Esophagus muscularis mucosa (tissue), 4 donors: ENCODE data around the gene PI4K2B. TPM values are rescaled to one million over a fixed set of nuclear protein-coding genes. Genes with fewer than 3 reads are reported as not detected.

ENCODE experiments used
- DNase-seq: peaks from one replicate; pipeline ENCODE4 v3.0.0-alpha.2; 2017; ENCODE audit errors: extremely low spot score
- H3K27ac ChIP-seq, 4 donors: fragments of 200-600 bp; sonication (generic); replicated peaks in 1 of 4; 1 replicate in 3 of 4; 2 replicates in 1 of 4; pipeline ENCODE4 v1.5.1; 2016 to 2019; ENCODE audit warnings: mild to moderate bottlenecking in 1 of 4
- H3K27me3 ChIP-seq, 4 donors: fragments of 200-600 bp; sonication (generic); one replicate each; pipeline versions ENCODE4 v1.5.1 to v1.6.0; 2016 to 2019
- H3K36me3 ChIP-seq, 4 donors: fragments of 200-600 bp; sonication (generic); one replicate each; pipeline ENCODE4 v1.5.1; 2016 to 2019
- H3K4me1 ChIP-seq, 4 donors: fragments of 200-600 bp; sonication (generic); one replicate each; pipeline ENCODE4 v1.5.1; 2016 to 2019
- H3K4me3 ChIP-seq, 4 donors: fragments of 200-600 bp; sonication (generic); 1 replicate in 2 of 4; 2 replicates in 2 of 4; pipeline ENCODE4 v1.5.1; 2016 to 2019; ENCODE audit warnings: mild to moderate bottlenecking in 4 of 4, moderate library complexity in 1 of 4
- H3K9me3 ChIP-seq, 4 donors: fragments of 200-600 bp; sonication (generic); 1 replicate in 3 of 4; 2 replicates in 1 of 4; pipeline ENCODE4 v1.5.1; 2016 to 2019
- EP300 ChIP-seq: sonication (generic); formaldehyde crosslinking; IDR thresholded peaks from one replicate; pipeline ENCODE4 v1.6.1; 2017; ENCODE audit warnings: antibody characterized with exemption
- POLR2A ChIP-seq: fragments of 450-650 bp; IDR thresholded peaks from one replicate; pipeline ENCODE4 v1.6.1; 2017; ENCODE audit warnings: antibody characterized with exemption, moderate library complexity, mild to moderate bottlenecking, low read depth
- POLR2AphosphoS5 ChIP-seq, 2 donors: sonication (generic); formaldehyde crosslinking; IDR thresholded peaks; one replicate each; pipeline ENCODE4 v1.6.1; 2017; ENCODE audit warnings: antibody characterized with exemption in 2 of 2
- WGBS: methylation state at CpG from one replicate; pipeline ENCODE4 v1.1.5; 2018; 5-methylcytosine and 5-hydroxymethylcytosine counted together
- intact Hi-C: fragments of 100-400 bp; cut with DNase I; formaldehyde crosslinking; loops from one replicate; pipeline ENCODE4 v1.15.1; 2023
- total RNA-seq, 4 donors: library from RNA; depleted of rRNA; stranded (reverse); fragments of >200 nt; gene quantifications; one replicate each; pipeline versions ENCODE4 v1.1.0 to v1.2.1, GENCODE V29; 2016
- TF ChIP-seq, protein P1 (sequence below), 3 experiments: fragments of 200-600 bp in 2 of 3; fragments of 450-650 bp in 1 of 3; sonication (generic) in 2 of 3; IDR thresholded peaks; one replicate each; pipeline ENCODE4 v1.5.1; 2017 to 2019; ENCODE audit warnings: antibody characterized with exemption in 3 of 3, mild to moderate bottlenecking in 2 of 3, moderate library complexity in 1 of 3

The PI4K2B gene
- total RNA-seq, 4 donors from 2014 or later: 9.0 to 16.2 (median 12.9) TPM

DNA sequence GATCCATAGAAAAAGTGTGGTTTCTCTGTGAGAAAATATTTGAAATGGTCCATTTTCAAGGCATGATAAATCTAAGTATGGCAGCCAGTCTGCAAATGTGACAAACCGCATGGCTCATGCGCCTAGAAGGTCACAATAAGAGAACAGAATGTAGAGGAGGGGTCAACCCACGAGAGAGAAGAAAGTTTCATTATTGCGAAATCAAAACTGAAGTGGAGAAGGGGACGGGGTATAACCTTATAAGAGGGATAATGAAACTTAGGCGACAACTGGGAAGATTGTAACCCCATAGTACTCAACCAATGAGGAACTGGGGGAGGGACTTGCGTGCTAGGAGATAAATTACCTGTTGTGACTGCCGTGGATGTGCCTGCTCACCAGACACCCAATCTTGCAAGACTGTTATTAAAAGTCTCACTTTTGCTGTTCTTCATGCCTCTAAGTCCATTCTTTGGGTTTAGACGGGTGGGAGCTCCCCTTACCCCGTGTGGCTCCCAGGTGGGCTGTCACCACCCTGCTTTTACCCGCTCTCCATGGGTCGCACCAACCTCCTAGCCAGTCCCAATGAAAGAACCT is 57.4 kb downstream of the PI4K2B start:
- Histone ChIP-seq H3K4me3 (no peak overlapping the region), H3K27me3 (no peaks in the 10 kb centered on the region), H3K4me1 (no peaks in the 10 kb centered on the region), H3K27ac (no peak overlapping the region), H3K36me3 (no peaks in the 10 kb centered on the region), H3K9me3 (peaks cover 0 to 7% (median 2%) of the 10 kb centered on the region in 4 donors)
- intact Hi-C loops: no loop called here
- TF ChIP-seq POLR2A: no peak
- TF ChIP-seq POLR2AphosphoS5 (IDR thresholded peaks at IDR 0.05): no peak
- no peak for TF ChIP-seq EP300
- TF ChIP-seq, protein P1, sequence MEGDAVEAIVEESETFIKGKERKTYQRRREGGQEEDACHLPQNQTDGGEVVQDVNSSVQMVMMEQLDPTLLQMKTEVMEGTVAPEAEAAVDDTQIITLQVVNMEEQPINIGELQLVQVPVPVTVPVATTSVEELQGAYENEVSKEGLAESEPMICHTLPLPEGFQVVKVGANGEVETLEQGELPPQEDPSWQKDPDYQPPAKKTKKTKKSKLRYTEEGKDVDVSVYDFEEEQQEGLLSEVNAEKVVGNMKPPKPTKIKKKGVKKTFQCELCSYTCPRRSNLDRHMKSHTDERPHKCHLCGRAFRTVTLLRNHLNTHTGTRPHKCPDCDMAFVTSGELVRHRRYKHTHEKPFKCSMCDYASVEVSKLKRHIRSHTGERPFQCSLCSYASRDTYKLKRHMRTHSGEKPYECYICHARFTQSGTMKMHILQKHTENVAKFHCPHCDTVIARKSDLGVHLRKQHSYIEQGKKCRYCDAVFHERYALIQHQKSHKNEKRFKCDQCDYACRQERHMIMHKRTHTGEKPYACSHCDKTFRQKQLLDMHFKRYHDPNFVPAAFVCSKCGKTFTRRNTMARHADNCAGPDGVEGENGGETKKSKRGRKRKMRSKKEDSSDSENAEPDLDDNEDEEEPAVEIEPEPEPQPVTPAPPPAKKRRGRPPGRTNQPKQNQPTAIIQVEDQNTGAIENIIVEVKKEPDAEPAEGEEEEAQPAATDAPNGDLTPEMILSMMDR (IDR thresholded peaks at IDR 0.05): no peak
- DNase-seq: no peak
- WGBS: 80% methylated on average over 12 of the region's 12 CpGs

DNA sequence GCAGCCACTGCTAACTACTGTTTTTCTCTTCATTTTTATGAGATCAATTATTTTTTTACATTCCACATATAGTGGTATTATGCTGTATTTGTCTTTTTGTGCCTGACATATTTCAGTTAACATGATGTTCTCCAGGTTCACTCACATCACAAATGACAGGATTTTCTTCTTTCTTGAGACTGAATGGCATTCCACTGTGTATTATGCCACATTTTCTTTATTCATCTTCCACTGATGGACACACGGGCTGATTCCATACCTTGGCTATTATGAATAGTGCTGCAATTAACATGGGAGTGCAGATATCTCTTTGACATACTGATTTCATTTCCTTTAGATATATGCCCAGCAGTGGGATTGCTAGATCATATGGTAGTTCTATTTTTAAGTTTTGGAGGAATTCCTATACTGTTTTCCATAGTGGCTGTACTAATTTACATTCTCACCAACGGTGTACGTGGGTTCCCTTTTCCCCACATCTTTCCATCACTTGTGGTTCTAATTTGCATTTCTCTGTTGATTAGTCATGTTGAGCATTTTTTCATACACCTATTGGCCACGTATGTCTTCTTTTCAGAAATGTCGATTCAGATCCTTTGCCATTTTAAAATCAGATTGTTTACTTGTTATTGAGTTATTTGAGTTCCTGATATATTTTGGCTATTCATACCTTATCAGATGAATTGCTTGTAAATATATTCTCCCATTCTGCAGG is 63.9 kb downstream of the PI4K2B start:
- Histone ChIP-seq H3K27ac (no peak overlapping the region), H3K36me3 (no peaks in the 10 kb centered on the region), H3K27me3 (peaks cover 0 to 10% (median 2%) of the 10 kb centered on the region in 4 donors), H3K4me1 (no peaks in the 10 kb centered on the region), H3K9me3 (no peaks in the 10 kb centered on the region), H3K4me3 (no peak overlapping the region)
- WGBS: 83% methylated on average over 5 of the region's 5 CpGs
- intact Hi-C loops: no loop called here
- DNase-seq: no peak
- no peak for TF ChIP-seq POLR2A
- TF ChIP-seq EP300: no peak
- TF ChIP-seq, protein P1 (IDR thresholded peaks at IDR 0.05): no peak
- no peak for TF ChIP-seq POLR2AphosphoS5 (IDR thresholded peaks at IDR 0.05)

DNA sequence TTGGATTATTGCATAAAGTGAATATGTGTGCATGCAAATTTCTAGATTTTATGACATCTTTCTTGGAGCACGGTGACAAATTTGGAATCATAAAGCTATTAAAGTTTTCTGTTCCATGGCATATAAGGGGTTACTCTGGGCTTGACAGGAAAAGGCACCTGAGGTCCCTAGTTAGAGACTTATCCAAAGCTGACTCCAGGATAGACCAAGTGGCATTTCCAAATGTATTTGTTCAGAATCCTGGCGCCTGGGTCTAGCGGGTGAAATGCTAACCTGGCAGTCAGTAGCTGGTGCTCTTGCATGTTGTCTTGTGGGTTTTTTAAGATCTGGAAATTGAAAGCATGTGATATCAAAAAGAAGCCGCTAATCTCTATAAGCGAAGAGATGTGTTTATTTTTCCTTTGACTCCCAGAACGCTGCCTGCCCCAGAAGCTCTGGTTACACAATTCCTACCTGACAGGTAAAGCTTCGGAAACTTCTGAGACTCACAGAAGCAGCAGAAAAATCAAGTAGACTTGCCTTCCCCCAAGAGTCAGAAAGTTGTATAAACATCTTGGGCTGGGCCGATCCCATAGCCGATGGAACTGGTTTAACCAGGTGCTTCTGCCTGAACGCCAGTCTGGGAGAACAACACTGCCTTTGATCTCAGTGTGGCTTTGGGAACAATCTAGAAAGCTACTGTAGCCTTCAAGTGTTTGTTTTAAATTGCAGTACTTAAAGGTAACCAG is 65.8 kb downstream of the PI4K2B start:
- TF ChIP-seq POLR2AphosphoS5 (IDR thresholded peaks at IDR 0.05): no peak
- no peak for TF ChIP-seq EP300
- TF ChIP-seq, protein P1 (IDR thresholded peaks at IDR 0.05): no peak
- TF ChIP-seq POLR2A: no peak
- intact Hi-C loops: no loop called here
- H3K27me3 ChIP-seq: peaks cover 0 to 10% (median 2%) of the 10 kb centered on the region in 4 donors
- no peaks in the 10 kb centered on the region for H3K9me3 ChIP-seq
- WGBS: 35% methylated on average over 10 of the region's 10 CpGs
- no peaks in the 10 kb centered on the region for H3K4me1 ChIP-seq
- DNase-seq: no peak
- no peak overlapping the region for H3K27ac ChIP-seq
- H3K36me3 ChIP-seq: no peaks in the 10 kb centered on the region
- H3K4me3 ChIP-seq: no peak overlapping the region

DNA sequence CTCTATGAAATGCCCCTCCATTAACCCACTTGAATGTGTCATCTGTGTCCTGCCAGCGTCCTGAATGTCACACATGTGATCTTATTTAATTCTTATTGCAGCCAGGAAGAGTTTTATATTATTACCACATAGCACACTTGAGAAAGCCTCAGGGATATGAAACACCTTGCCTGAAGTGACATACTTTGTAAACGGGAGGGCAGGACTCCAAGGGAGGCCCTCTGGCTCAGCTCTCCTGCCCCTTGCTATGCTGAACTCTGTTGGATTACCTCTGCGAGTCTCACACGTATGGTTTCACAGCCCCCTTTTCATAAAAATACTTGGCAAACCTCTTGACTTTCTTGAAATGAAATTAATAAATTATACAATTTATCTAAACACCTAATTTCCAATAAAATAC is 67.6 kb downstream of the PI4K2B start:
- intact Hi-C loops: no loop called here
- TF ChIP-seq POLR2A (no peak), EP300 (no peak), POLR2AphosphoS5 (IDR thresholded peaks at IDR 0.05) (no peak)
- TF ChIP-seq, protein P1 (IDR thresholded peaks at IDR 0.05): no peak

More for the DNA sequence above, 67.6 kb downstream of the PI4K2B start:
- Histone ChIP-seq H3K9me3 (no peaks in the 10 kb centered on the region), H3K27me3 (peaks cover 0 to 12% (median 2%) of the 10 kb centered on the region in 4 donors), H3K4me3 (no peak overlapping the region), H3K4me1 (no peaks in the 10 kb centered on the region), H3K36me3 (no peaks in the 10 kb centered on the region), H3K27ac (no peak overlapping the region)
- 62% methylated on average over 4 of the region's 4 CpGs for WGBS
- no peak for DNase-seq
